ENCODE data around the gene MUC4.

- TF ChIP-seq RARB (CRISPR knock-in tag; IDR thresholded peaks at IDR 0.05), result no peak
- TF ChIP-seq ARNTL (CRISPR knock-in tag; IDR thresholded peaks at IDR 0.05; ENCODE audit: borderline replicate concordance, low read depth), result no peak
- TF ChIP-seq ZNF8 (CRISPR knock-in tag; IDR thresholded peaks at IDR 0.05), result no peak
- no peak for TF ChIP-seq ZFP30 (CRISPR knock-in tag; IDR thresholded peaks at IDR 0.05)
- no peak for TF ChIP-seq ISL1 (CRISPR knock-in tag; IDR thresholded peaks at IDR 0.05)
- TF ChIP-seq PPARA (CRISPR knock-in tag; IDR thresholded peaks at IDR 0.05; ENCODE audit: borderline replicate concordance), result no peak
- TF ChIP-seq ZFP3 (CRISPR knock-in tag; IDR thresholded peaks at IDR 0.05), result no peak
- TF ChIP-seq ESRRG (CRISPR knock-in tag; IDR thresholded peaks at IDR 0.05), result no peak
- TF ChIP-seq, protein P1, sequence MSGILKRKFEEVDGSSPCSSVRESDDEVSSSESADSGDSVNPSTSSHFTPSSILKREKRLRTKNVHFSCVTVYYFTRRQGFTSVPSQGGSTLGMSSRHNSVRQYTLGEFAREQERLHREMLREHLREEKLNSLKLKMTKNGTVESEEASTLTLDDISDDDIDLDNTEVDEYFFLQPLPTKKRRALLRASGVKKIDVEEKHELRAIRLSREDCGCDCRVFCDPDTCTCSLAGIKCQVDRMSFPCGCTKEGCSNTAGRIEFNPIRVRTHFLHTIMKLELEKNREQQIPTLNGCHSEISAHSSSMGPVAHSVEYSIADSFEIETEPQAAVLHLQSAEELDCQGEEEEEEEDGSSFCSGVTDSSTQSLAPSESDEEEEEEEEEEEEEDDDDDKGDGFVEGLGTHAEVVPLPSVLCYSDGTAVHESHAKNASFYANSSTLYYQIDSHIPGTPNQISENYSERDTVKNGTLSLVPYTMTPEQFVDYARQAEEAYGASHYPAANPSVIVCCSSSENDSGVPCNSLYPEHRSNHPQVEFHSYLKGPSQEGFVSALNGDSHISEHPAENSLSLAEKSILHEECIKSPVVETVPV (CRISPR knock-in tag; IDR thresholded peaks at IDR 0.05), result no peak
- no peak for TF ChIP-seq OSR1 (CRISPR knock-in tag; IDR thresholded peaks at IDR 0.05)
Observed at GRCh38 chr3:195762249-195762585, 49.5 kb downstream of the MUC4 start.
